GM18498 (cell line): ENCODE measurements around the gene PWWP2B.

Experiments used
- ATAC-seq: cut with Tn5 transposase; IDR thresholded peaks from one replicate; pipeline ENCODE4 v1.9.1; 2021; ENCODE audit warnings: mild to moderate bottlenecking, moderate library complexity; ENCODE audit not compliant: unreplicated experiment

Gene PWWP2B

DNA sequence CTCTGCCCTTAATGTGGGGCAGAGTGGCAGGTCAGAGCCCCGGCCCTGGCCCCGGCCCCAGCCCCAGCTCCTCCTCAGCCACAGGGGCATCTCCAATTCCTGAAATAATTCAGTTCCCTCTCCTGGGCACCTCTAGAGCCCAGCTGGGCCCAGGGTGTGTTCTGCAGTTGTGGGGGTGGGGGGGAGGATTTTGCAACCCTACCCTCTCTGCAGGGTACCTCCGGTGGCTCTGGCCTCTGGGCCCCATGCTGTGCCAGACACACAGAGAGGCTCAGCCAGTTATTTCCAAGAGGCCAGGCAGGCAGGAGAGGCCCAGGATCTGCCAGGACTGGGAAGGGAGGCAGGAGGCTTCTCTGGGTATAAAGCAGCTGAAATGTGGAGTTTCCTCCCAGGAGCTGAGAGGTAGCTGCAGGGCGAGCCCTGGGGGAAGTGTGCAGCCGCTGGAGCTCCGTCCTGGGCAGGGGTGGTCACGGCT, 47.9 kb downstream of the PWWP2B start:
- ATAC-seq = no peak

GRCh38 chr10:132445516-132446194, 48.7 kb downstream of the PWWP2B start:
- no peak for ATAC-seq

DNA sequence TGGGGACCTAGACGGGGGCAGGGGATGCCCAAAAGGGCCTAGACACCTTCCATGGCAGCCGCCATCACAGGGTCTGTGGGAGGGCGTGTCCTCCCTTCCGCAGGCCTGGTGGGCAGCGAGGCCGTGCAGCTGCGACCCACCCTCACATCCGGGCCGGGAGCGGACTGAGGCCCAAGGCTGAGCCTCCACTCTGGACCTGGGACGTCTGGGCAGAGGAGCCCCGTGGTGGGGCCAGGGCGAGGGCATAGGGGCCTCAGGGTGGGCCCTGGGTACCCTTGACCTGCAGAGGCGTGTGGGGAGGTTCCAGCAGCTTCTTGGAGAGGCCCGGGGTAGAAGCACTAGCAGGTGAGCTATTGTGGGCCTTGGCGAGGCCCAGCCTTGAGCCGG, 49.2 kb downstream of the PWWP2B start:
- no peak for ATAC-seq

GRCh38 chr10:132446661-132447445, 49.9 kb downstream of the PWWP2B start:
- no peak for ATAC-seq

DNA sequence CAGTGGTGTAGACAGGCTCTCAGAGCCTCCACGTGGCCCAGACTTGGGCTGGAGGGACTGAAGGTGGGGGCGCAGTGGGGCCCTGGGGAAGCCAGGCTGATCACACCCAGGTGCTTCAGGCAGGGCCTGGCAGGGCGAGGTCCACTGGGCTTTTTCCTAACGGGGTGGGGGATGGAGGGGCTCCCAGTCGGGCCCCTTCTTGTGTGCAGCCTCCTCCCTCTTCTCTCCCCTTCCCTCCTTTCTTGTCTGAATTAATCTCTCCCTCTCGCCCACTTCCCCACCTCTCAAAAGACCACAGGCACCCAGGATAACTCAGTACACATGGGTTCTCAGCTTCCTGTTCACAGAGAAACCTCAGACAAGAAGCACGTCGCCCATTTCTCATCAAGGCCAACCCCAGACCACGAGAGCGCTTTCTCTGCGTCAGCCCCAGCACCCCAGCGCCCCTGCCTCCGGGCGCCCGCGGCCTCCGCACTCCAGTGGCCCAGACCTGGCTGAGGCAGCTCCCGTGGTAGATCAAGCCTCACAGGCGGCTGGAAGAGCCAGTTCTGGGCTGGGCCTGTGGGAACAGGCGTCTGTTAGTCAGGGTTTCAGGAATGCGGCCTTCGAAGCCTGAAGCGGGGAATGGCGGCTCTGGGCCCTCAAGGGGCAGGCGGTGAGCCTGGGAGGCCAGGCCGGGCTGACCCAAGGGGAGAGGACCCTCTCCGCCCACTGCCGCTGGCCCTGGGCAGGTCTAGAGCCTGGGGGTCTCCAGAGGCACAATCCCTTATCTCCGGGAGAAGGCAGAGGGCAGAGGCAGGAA, 50.6 kb downstream of the PWWP2B start:
- ATAC-seq = no peak

DNA sequence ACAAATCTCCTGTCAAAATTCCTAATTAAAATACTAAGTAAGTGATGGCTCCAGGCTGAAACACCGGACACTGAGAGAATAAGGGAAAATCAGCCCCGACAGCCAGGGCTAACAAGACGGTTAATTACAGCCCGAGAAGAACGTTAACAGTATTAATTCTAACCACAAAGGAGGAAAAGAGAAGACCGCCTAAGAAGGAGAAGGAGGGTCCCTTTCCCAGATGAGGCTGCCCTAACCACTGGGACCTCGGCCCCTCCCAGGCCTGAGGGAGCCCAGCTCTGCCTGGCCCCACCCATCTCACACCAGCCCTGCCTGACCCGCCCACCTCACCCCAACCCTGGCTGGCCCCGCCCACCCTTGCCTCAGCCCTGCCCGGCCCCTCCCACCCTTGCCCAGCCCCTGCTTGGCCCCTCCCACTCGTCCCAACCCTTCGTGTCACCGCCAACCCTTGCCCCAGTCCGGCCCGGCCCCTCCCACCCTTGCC, 51.3 kb downstream of the PWWP2B start:
- no peak for ATAC-seq

DNA sequence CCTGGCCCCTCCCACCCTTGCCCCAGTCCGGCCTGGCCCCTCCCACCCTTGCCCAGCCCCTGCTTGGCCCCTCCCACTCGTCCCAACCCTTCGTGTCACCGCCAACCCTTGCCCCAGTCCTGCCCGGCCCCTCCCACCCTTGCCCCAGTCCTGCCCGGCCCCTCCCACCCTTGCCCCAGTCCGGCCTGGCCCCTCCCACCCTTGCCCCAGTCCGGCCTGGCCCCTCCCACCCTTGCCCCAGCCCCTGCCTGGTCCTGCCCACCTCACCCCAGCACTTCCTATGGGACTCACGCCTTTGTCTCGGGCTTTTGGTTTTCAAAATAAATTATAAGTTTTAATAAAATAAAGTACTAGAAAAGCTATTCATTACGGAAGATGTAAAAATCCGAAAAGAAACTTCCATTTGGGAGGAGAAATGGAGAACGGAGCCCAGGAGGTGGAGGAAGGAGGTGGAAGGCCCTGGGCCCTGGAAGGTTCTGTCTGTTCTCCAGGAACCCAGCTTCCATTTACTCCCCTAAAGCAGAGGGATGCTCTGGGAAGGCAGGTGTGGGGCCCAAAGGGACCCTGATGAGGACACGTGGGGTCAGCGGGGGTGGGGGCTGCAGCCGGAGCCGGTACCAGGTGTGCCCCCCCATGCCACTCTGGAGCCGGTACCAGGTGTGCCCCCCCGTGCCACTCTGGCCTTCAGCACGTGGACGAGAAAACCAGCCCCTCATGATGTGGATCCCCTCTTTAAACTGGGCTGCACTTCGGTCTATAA, 52.2 kb downstream of the PWWP2B start:
- no peak for ATAC-seq

DNA sequence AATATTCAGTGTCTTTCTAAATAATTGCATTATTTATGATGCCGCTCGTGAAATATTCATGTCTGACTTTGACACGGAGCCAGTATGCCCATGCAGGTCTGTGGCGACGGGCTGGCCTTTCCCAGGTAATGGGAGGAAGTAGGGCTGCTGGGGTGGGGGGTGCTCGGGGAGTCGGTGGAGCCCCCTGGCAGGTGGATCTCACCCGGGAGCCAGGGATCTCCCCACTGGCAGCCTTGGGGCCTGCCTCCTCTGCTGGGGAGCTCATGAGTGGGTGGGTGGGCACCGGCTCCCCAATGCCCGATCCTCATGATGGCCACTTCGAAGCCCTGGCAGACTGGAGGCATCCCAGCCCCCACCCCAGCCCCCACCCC, 52.8 kb downstream of the PWWP2B start:
- ATAC-seq = no peak

GRCh38 chr10:132450466-132450824, 53.4 kb downstream of the PWWP2B start:
- no peak for ATAC-seq

DNA sequence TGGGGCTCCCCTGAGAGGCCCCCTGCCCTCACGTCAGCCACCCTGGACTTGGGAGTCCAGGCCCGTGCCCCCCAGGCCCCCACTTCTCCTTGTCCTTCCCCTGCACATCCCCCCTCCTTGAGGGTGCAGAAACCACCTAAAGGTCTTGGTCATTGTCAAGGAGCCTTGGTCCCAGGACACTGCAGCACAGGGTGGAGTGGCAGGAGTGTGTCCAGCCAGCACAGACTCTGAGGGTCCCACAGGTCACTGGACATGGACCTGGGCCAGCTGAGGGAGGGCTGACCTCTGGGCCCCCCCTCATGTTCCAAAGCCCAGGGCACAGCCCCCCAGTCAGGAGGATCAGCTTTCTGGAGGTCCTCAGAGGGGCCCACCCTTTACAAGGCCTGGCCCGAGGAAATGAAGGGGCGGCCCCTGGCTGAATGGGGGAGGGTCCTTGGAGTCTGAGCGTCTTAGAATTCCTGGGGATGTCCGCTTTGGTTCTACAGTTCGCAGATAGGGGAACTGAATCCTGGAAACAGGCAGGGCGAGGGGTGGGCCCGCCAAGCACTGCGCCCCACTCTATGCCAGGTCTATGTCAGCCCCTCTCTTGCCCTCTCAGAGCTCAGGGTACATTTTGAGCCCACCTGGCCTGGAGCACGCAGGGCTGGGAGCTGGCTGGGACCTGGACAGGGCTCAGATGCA, 54.0 kb downstream of the PWWP2B start:
- no peak for ATAC-seq

- ATAC-seq = no peak
Observed at GRCh38 chr10:132451506-132452215, 54.7 kb downstream of the PWWP2B start.

GRCh38 chr10:132452216-132452650, 55.2 kb downstream of the PWWP2B start:
- ATAC-seq = no peak

- ATAC-seq = peak; percentile 82
Observed at GRCh38 chr10:132452651-132453469, 55.9 kb downstream of the PWWP2B start.

- no peak for ATAC-seq
Observed at GRCh38 chr10:132453470-132453861, 56.5 kb downstream of the PWWP2B start.

- ATAC-seq = no peak
Observed at GRCh38 chr10:132454296-132455198, 57.5 kb downstream of the PWWP2B start.

DNA sequence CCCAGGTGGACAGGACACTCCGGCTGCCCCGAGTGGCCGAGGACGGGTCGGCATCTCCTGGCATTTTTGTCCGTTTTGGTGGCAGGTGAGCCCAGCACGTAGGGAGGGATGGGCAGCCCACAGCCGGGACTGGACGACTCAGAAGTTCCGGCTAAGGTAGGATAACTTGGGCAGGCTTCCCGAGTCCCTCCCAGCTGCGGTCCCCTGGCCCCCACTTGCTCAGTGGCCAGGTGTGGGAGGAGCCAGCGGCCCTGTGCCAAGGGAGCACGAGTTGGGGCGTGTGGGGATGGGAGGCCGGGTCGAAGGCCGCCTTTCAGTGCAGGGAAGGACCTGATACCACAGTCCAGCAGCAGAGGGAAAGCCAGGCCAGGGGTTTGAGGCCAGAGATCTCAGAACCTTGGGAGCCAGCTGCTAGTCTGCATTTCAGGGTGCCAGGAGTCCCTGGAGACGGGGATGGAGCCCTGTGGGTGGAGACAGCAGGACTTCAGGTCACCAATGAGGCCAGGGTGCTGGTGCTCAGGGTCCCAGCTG, 58.5 kb downstream of the PWWP2B start:
- no peak for ATAC-seq
